AG09309 (cell line): Measurements from ENCODE around the gene DRG2.

ENCODE experiments used
- DNase-seq: peaks from one replicate; pipeline ENCODE4 v3.0.0-alpha.2; 2010; ENCODE audit warnings: low read depth
- H3K4me3 ChIP-seq: 2 replicates; pipeline ENCODE4 v1.5.1; 2011; ENCODE audit warnings: mild to moderate bottlenecking, low read depth, low read length, moderate library complexity; ENCODE audit not compliant: control insufficient read depth
- CTCF ChIP-seq: IDR thresholded peaks from 2 replicates; pipeline ENCODE4 v1.5.1; 2011; ENCODE audit warnings: mild to moderate bottlenecking, low read depth, low read length, inconsistent platforms; ENCODE audit not compliant: insufficient read depth, control insufficient read depth; ENCODE audit errors: missing control alignments

Gene DRG2

GRCh38 chr17:18074566-18075272 is 13.0 kb upstream of the DRG2 start:
- no peak for TF ChIP-seq CTCF
- no peak for DNase-seq
- no peak overlapping the region for H3K4me3 ChIP-seq

- H3K4me3 ChIP-seq = no peak overlapping the region
- TF ChIP-seq CTCF = no peak
- DNase-seq = no peak
Observed at GRCh38 chr17:18076936-18077335, 10.8 kb upstream of the DRG2 start.

- DNase-seq = no peak
- H3K4me3 ChIP-seq = no peak overlapping the region
- TF ChIP-seq CTCF = no peak
Observed at GRCh38 chr17:18079543-18079942, 8.2 kb upstream of the DRG2 start.

GRCh38 chr17:18084256-18084655 is 3.5 kb upstream of the DRG2 start:
- TF ChIP-seq CTCF = no peak
- no peak overlapping the region for H3K4me3 ChIP-seq
- DNase-seq = no peak

- DNase-seq = no peak
- TF ChIP-seq CTCF = no peak
- H3K4me3 ChIP-seq = no peak overlapping the region
Observed at GRCh38 chr17:18089613-18090012, 1.9 kb downstream of the DRG2 start.

- TF ChIP-seq CTCF = peak; percentile 46
- no peak overlapping the region for H3K4me3 ChIP-seq
- DNase-seq = no peak
Observed at GRCh38 chr17:18093616-18094408, 6.1 kb downstream of the DRG2 start.
